NCI-H345 (cell line): ENCODE data around the gene SFMBT2.

Experiments
- DNase-seq: peaks from one replicate; lab custom pipeline; 2025; lab: John Stamatoyannopoulos, UW

Gene SFMBT2

GRCh38 chr10:7298495-7298894 lies 112.3 kb downstream of the SFMBT2 start:
- no peak for DNase-seq

DNA sequence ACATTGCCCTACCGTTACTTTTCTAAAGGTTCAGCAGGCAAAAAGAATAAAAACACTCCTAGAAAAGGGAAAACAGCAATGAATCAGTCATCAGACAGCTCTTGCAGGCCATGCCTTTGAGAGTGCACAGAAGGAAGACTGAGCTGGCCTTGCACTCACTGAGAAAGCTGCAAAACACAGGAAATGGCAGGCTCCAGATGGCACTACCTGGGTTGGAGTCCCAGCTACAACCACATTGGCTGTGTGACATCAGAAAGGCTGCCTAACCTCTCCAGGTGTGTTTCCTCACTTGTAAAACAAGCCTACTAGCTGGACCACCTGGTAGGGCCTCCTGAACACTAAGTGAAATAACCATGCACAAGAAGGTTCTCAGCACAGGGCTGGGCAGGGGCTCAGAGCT lies 113.7 kb downstream of the SFMBT2 start:
- DNase-seq: no peak

DNA sequence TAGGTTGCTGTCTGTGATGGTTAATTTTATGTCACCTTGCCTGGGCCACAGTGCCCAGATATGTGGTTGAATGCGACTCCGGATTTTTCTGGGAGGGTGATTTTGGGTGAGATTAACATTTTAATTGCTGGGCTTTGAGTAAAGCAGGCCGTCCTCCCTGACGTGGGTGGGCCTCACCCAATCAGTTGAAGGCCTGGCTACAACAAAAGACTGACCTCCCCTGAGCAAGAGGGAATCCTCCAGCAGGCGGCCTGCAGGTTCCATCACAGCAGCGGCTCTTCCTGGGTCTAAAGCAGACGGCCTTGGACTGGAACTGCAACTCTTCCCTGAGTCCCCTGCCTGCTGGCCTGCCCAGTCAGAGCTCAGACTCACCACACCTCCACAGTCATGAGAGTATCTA lies 114.2 kb downstream of the SFMBT2 start:
- DNase-seq: no peak

DNA sequence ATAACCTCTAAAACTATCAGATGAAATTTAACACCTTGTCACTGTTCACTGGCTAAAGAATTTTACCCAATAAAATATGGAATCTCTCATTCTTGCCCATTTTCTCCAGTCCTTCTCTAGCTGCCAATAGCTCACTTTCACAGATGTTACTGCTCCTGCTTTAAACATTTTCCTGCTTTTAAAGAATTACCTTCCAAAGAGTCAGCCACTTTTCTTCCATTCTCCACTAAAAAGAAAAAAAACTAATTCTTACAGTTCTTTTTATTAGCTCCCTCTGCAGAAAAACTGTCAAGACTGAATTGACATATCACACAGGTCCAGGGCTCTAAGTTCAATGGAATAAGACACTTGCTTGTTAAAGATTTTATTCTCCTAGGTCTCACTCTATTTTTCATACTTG lies 114.8 kb downstream of the SFMBT2 start:
- DNase-seq: no peak

GRCh38 chr10:7293378-7293920 lies 117.4 kb downstream of the SFMBT2 start:
- DNase-seq: no peak

DNA sequence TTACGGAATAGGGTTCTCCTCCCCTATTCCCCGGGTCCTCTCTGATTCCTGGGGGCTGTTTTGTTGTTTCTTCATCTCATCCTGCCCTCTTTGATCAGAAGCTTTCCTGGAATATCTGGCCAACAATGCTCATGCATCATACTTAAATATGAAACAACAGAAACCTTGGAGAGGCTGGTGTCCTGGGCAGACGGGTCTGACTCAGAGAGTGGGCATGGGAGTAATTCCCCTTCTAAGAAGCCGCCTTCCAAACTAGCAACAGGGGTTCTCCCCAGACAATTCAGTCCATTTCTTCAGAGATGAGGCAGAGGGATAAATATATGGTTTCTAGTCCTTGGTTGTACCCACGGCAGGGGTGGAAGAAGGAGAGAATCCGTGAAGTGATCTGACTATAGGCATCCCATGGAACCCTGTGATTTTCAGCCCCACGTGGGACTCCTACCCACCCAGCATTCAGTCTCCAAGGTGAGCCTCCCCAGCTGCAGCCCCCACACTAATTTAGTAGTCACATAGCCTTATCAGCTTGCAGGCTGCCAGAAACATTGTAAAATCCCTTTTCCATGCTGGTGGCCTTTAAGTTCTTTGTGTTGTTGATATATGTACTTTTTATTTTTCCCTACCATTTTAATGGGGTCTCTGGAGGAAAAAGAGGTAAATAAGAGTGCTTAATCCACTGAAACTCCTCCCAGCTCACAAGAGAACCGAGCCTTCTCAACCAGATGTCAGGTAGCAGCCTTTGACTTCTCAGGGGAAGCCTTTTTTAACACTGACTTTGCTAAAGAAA lies 119.2 kb downstream of the SFMBT2 start:
- DNase-seq: no peak

DNA sequence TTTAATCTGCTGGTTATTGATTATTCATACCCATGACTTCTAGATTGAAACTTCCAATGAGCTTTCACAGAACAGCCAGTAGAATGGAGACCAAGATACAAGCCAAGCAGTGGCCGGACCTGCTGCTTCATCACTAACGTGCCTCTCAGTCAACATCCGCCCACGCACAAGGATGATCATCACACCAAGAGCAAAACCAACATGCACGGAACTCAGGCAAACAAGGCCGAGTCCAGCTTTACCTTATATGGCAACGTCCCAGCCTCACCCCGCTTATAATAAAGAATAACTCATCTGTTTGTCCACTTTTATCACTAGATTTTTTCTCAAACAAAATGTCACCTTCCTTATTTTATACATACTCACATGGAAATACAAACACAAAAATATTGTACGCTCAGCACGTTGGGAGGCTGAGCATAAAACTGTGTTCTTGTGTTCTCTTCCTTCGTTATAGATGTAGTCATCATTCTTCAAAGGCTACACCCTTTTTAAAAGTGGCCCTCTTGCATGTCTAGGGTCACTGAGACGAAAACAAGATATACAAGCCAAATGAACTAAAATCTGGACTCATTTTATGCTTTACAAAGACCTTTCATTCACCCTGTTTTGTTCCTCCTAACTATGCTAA lies 122.7 kb downstream of the SFMBT2 start:
- no peak for DNase-seq

- DNase-seq: no peak
These were observed 123.5 kb downstream of the SFMBT2 start for GRCh38 chr10:7287377-7287776.

- DNase-seq: no peak
These were observed 125.1 kb downstream of the SFMBT2 start for GRCh38 chr10:7285522-7286322.

DNA sequence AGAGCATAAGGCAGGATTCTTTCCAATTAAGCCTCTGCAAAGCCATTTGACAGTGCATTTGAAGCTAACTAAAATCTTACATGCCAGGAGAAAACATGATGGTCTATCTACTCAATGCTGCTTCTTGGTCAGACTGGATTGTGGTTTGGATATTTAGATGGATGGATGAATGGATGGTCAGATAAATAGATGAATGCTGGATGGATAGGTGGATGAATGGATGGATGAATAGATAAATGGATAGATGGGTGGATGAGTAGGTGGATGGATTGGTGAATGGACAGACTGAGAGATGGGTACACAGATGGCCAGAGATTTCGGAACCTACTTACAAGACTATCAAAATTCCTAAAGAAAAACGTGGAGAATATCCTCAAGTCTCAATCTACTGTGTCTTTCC lies 127.6 kb downstream of the SFMBT2 start:
- DNase-seq: no peak

GRCh38 chr10:7282457-7282856 lies 128.4 kb downstream of the SFMBT2 start:
- DNase-seq: no peak

DNA sequence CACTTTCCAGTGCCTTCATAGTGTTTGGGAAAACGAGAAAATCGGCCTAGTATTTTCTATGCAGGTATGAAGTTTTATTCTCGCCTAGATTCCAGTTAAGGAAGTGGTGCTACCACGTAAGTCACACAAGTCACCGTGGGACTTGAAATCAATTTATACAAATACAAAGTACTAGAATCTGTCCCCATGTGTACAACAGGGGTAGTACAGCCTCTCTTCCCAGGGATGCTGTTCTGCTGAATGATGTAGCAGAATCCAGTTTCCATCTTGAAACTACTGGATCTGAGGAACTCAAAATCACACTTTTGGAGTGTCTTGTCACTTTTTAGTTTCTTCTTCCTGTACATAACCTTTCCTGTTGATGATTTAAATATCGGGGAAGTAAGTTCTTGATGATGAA lies 129.4 kb downstream of the SFMBT2 start:
- no peak for DNase-seq

GRCh38 chr10:7279303-7279702 lies 131.5 kb downstream of the SFMBT2 start:
- DNase-seq: no peak

- DNase-seq: no peak
These were observed 133.0 kb downstream of the SFMBT2 start for GRCh38 chr10:7277867-7278266.

DNA sequence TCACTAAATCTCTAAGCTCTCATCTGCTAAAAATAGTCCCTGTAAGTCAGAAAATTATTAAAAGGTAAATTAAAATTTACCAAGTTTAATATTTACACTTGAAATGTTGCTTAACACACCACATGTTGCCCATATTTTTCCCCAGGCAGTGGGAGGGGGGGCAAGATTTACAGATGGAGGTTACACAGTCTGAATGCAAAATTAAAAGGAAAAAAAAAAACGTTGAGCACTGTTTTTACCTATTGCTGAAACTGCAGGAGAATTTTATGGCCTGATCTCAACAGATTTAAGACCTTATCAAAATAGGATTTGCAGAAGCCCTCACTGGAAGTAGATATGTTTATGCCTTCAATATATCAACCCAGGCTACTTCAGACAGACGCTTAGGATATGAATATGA lies 133.4 kb downstream of the SFMBT2 start:
- no peak for DNase-seq

DNA sequence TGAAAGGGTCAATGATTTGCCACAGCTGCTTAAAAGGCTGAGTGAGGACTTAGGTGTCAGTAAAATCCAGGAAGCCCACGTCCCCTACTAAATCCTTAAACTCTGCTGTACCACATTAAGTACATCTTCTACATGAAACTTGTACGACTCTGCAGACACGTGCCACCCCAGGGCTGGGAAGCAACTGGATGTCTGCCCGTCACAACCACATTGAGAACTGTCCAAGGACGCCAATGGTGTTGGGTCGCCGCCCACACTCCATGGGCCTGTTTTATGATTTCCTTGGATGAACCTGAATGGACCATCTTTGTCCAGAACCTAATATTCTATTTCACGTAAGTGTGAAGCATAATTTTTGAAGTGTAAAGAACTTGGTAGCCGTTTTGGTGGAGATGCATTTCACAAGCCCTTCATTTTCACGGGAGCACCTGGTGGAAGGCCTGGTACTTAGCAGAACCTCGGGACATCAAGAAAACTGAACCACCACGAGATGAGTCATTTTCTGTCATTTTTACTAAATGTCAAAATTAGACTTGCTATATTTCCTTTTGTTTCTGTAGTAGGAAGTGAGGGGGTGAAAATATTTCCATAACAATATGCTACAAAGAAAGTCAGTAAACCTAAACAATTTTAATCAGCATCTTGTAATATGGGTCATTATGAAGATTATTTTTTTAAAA lies 134.9 kb downstream of the SFMBT2 start:
- no peak for DNase-seq

GRCh38 chr10:7274293-7274692 lies 136.5 kb downstream of the SFMBT2 start:
- DNase-seq: no peak

DNA sequence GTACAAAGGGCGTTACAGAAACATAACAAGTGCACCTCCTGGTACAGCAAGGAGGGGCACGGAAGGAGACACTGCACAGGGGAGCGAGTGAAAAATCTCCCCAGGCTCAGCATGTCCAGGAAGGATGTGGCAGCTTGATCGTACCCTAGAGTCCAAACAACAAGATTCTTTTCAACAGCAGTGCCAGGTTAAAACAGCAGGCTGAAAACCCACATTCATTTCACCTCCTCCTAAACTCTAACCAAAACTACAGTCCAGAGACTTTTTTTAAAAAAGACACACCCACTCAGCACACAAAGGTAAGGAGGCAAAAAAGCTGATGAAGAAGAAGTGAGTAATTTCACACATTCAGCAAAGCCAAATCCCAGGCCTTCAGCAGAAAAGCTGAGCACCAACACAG lies 138.8 kb downstream of the SFMBT2 start:
- DNase-seq: no peak

DNA sequence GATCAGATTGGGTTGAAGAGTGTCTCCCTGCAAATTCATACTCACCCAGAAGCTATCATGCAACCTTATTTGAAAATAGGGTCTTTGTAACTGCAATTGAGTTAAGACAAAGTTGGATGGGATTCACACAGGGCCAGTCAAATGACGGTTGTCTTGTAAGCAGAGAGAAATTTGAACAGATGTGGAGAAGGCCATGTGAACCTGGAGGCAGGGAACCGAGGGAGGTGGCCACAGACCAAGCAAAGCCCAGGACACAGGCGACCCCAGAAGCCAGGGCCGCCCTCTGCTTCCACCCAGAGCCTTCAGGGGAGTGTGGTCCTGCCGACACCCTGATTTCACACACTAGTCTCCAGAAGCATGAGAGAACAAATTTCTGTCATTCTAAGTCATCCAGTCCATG lies 140.8 kb downstream of the SFMBT2 start:
- DNase-seq: no peak

GRCh38 chr10:7267142-7267541 lies 143.7 kb downstream of the SFMBT2 start:
- DNase-seq: no peak

DNA sequence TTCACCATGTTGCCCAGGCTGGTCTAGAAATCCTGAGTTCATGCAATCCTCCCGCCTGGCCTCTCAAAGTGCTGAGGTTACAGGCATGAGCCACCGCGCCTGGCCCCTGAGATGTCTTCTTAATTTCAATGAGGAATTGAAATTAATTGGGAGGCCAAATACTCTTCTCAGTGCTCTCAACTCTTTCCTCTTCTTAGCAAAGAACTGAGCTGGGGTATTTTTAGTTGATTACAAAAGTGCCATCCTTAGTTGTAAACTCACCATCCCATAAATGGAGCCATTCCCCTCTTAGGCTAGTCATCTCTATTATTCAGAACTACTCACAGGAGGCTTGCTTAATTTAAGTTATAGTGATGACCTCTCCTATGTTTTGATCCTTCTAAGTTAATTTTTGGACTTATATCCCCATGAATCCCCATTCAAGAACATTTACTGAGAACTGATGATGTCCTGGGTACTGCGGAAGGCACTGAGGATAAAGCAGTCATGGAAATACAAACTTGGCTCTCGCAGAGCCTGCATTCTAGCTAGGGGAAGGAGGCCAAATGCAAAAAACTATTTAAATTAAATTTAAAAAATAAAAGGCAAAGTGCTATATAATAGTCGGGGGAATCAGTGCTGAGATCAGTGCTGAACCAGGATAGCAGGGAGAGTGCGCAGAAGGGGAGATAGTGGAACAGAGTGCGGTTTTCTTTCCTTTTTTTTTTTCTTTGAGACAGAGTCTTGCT lies 145.3 kb downstream of the SFMBT2 start:
- DNase-seq: no peak
